Testis (tissue), 2 donors: ENCODE data around the gene BEND7.

Source experiments
- POLR2A ChIP-seq: fragments of 450-650 bp; IDR thresholded peaks from one replicate; pipeline ENCODE4 v1.6.1; 2017; ENCODE audit warnings: antibody characterized with exemption, mild to moderate bottlenecking, moderate library complexity
- TF ChIP-seq, protein P1 (sequence below), 3 experiments: fragments of 450-650 bp in 2 of 3; fragments of 200-600 bp in 1 of 3; sonication (generic) in 1 of 3; IDR thresholded peaks; one replicate each; pipeline ENCODE4 v1.5.1; 2016 to 2019; ENCODE audit warnings: antibody characterized with exemption in 3 of 3, mild to moderate bottlenecking in 2 of 3, moderate library complexity in 1 of 3

DNA sequence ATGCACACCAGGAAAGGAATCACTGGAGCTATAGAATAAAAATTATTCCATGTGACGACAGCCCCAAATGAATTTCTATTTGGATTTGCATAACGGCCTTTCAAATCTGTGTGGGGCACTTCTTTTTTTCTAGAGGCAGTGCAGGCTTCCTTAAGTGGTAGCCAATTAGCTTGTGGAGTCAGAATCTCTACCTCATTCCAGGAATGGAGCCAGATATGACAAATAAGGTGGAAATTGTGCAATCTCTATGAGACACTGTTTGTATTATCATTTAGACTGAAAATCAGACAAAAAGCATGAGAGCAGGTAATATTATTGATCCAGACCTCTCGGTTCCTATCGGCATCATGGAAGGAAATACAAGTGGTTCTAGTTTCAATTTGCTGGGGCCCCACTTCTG is 78.7 kb downstream of the BEND7 start:
- TF ChIP-seq, protein P1, sequence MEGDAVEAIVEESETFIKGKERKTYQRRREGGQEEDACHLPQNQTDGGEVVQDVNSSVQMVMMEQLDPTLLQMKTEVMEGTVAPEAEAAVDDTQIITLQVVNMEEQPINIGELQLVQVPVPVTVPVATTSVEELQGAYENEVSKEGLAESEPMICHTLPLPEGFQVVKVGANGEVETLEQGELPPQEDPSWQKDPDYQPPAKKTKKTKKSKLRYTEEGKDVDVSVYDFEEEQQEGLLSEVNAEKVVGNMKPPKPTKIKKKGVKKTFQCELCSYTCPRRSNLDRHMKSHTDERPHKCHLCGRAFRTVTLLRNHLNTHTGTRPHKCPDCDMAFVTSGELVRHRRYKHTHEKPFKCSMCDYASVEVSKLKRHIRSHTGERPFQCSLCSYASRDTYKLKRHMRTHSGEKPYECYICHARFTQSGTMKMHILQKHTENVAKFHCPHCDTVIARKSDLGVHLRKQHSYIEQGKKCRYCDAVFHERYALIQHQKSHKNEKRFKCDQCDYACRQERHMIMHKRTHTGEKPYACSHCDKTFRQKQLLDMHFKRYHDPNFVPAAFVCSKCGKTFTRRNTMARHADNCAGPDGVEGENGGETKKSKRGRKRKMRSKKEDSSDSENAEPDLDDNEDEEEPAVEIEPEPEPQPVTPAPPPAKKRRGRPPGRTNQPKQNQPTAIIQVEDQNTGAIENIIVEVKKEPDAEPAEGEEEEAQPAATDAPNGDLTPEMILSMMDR (IDR thresholded peaks at IDR 0.05), result no peak
- TF ChIP-seq POLR2A, result no peak
